Myometrial cell (primary cell): ENCODE results near the gene SPEM2. TPM values are rescaled to one million over a fixed set of nuclear protein-coding genes. Genes with fewer than 3 reads are reported as not detected.

Experiments used
- total RNA-seq: library from RNA; depleted of rRNA; stranded (reverse); fragments of >200 nt; gene quantifications from 2 replicates; pipeline ENCODE4 v1.2.3, GENCODE V29; 2015

The SPEM2 gene
- not detected in 2 replicates for total RNA-seq

DNA sequence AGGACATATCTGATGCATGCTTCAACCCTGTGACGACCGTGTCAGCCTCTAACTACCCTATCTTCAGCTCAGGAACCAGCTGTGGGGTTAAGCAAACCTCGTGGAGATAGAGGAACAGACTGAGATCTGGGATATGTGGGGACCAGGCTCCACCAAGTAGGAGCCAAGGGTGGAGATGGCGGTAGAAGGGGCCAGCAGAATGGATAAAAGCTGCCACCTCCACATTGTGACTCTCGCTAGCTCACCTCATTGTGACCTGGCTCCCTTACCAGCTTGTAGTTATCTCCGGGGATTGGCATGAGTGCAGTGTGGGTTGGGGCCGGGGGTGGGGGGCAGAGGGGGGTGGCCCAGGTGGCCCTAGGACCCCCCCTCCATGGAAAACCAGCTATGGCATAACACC lies at the start of gene SPEM2:
Gene SPEM2, plus strand, starts transcription at position 301 of the 400 bp plus-strand sequence. Its CDS starts 73 bp downstream, at position 374.

DNA sequence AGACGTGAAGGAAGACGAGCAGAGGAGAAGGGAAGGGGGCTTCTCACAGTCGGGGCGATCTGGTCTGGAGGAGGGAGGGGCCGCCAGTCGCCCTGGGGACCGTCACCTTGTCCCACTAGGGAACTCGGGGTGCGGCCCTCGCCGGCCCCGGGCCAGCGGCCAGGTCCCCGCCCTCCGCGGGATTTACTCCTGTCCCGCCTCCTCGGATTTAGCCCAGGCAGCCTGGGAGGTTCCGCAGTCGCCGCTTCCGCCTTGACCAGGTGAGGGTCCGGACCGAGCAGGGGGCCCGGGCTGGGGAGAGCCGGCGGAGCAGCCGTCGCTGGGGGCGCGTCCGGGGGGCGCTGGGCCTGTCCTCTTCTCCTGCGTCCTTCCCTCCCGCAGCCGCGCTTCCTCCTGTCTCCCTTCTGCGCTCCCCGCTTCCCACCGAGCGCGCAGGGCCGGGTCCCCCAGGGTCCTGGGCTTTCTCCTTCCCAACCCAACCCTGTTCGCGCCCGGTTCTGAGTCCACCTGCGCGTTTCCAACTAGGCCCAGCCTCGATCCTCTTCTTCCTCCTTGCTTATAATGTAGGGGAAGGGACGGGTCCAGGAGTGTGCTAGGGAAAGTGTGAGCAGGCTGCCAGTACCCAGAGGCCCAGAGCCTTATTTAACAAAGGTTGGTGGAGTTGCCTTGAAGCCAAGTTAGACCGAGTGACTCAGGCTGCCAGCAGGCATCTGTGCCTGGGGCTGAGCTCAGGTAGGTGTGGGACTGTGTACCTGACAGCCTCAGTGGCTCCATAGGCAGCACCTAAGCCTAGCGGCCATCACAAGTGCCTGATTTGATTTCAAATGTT lies 44.3 kb upstream of the SPEM2 start, which contains the start of gene TNK1:
Gene TNK1, plus strand, starts transcription at position 235 of the 829 bp plus-strand sequence. CDS start 1,838 bp downstream, outside the sequence.

DNA sequence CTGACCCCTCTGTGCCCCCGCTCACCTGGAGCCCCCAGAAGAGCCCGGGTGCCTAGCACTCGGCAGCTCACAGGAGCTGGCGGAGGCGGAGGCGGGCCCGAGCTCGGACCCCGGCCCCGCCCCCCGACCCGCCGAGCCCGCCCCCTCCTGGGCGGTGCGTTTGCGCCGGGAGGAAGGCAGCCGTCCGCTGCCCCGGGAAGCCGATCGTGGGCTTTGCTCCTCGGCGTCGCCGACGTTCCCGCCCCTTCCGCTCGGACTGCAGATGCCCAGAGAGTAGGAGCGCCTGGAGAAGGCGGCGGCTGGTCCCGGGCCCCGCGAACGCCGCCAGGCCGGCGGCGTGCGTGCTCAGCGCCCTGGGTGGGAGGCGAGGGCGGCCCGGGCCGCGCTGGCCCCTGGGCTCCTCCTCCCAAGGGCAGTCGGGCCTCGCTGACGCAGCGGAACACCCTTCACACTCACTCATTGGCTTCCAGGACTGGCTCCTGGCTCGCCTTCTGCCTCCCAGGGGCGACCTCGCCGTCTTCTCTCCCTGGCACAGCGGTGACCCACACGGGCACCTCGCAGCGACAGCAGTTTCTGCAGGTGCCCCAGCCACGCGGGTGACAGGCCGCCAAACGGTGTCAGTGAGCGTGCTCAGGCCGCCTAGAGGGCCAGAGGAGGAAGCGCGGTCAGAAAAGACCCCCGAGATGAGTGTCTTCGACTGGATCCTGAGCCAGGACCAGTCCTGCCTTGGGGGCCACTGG lies 30.8 kb upstream of the SPEM2 start, which contains the start of gene PLSCR3:
Gene PLSCR3, minus strand, starts transcription at position 74 of the 740 bp plus-strand sequence. CDS start 415 bp downstream, outside the sequence.

GRCh38 chr17:7403977-7404736 lies 21.3 kb upstream of the SPEM2 start, which contains the start of gene TMEM256:
Gene TMEM256 (minus strand): TSS chr17:7404097. CDS start chr17:7404084, 13 bp downstream.

DNA sequence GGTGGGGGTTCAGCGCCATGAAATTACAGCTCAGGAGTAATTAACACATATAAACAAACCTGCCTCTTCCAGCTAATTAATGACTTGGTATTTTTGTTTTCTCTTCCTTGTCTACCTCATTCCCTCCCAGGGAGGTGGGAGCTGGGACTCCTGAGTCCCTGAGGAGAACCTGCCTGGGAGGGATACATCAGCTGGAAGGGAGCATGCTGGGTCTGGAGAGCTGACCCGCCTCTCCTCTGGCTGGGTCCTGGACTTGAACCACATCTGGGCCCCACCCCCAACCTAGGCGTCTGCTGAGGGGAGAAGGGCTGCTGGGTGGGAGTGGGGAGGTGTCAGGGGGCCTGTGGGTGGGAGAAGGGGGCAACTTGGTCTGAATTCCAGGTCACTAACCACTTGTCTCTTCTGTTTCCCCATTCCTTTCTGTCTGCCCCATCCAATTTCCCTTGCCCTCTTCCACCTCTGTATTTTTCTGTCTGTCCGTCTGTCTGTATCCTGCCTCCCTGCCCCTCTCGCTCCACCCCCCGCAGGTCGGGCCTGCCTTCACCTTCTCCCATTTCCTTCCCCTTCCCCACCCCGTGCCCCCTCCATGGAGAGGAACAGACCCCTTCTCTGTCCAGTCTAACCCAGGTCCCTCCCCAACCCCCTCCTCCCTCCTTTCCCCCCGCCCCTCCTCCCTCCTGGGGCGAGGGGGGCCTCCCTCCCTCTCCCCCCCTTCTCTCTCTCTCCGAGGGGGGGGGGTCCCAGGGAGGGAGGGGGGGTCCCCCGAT lies 17.7 kb upstream of the SPEM2 start, which contains the start of gene NLGN2:
Gene NLGN2, plus strand, starts transcription at position 361 of the 767 bp plus-strand sequence. CDS start 411 bp downstream, outside the sequence.

GRCh38 chr17:7419819-7420610 lies 5.4 kb upstream of the SPEM2 start, which contains the start of gene SPEM1:
Gene SPEM1 (plus strand): TSS chr17:7420324. CDS start chr17:7420385, 61 bp downstream.

GRCh38 chr17:7428557-7428956 lies 3.1 kb downstream of the SPEM2 start, which contains the start of gene SPEM3:
Gene SPEM3 (plus strand): TSS chr17:7428857. CDS start chr17:7428903, 46 bp downstream.

DNA sequence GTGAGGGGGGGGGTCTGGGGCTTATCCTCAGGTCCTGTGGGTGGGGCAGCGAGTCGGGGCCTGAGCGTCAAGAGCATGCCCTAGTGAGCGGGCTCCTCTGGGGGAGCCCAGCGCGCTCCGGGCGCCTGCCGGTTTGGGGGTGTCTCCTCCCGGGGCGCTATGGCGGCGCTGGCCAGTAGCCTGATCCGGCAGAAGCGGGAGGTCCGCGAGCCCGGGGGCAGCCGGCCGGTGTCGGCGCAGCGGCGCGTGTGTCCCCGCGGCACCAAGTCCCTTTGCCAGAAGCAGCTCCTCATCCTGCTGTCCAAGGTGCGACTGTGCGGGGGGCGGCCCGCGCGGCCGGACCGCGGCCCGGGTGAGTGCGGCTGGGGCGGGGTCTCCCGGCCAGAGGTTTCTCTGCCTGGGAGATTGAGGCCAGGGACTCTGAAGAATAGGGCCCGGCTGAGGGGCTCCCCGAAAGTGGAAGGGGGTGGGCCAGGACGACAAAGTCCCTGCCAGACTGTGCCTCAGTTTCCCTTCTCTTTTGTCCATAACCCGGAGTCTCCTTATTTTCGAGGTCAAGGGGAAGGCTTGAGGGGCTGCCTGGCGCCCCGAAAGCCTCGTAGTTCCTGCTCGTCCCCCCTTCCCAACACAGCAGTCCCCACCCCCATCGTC lies 14.2 kb downstream of the SPEM2 start, which contains the start of gene FGF11:
Gene FGF11, plus strand, starts transcription at position 51 of the 651 bp plus-strand sequence. Its CDS starts 109 bp downstream, at position 160.

DNA sequence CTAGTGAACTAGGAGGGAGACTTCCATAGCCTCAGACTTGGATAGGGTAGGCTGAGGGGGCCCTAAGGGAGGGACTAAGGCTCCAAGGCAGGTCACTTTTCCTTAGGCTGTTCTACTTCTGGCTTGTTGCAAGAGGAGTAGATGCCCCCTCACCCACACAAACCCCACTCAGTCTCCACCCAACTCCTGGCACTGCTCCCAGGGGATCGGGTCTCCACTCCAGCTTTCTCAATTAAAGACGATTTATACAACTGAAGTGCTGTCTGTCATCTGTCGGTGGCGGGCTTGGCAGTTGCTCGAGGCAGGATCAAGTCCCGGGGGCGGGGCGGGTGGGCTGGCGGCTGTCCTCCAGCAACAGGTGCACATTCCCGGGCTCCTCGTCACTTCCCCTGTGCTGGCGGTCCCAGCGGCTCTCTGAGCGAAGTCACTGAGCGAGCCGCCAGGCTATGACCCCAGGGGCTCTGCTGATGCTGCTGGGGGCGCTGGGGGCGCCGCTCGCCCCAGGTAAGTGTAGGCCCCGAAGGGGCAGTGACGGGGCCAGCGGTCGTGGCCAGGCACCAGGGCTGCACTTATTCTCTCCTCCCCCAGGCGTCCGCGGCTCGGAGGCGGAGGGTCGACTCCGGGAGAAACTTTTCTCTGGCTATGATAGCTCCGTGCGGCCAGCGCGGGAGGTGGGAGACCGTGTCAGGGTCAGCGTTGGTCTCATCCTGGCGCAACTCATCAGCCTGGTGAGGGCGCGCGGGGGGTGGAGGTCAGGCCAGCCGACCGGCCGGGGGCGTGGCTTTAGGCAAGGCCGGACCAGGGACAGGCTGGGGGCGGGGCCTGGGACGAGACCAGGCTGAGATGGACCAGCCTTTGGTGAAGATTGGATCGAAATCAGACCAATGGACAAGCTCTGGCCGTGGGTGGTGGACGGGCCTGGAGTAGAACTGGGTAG lies 19.5 kb downstream of the SPEM2 start, which contains the start of gene CHRNB1:
Gene CHRNB1, plus strand, starts transcription at position 380 of the 937 bp plus-strand sequence. Its CDS starts 67 bp downstream, at position 447.

Other genes with a start within 250 kb of the SPEM2 start
- gene ASGR1, start 246.2 kb upstream of the SPEM2 start, total RNA-seq: 3.5 TPM in 1 of 2 replicates, not detected in the other
- gene DLG4, start 205.8 kb upstream of the SPEM2 start, total RNA-seq: 13.3 and 14.0 TPM in 2 replicates
- 227 and 236 TPM in 2 replicates for gene ACADVL, start 205.7 kb upstream of the SPEM2 start, total RNA-seq
- gene DVL2, start 191.1 kb upstream of the SPEM2 start, total RNA-seq: 57.9 and 59.5 TPM in 2 replicates
- gene PHF23, start 186.2 kb upstream of the SPEM2 start, total RNA-seq: 31.1 and 86.7 TPM in 2 replicates
- 153 and 283 TPM in 2 replicates for gene GABARAP, start 183.2 kb upstream of the SPEM2 start, total RNA-seq
- 45.3 and 48.7 TPM in 2 replicates for gene CTDNEP1, start 173.9 kb upstream of the SPEM2 start, total RNA-seq
- 38.6 and 43.2 TPM in 2 replicates for gene ELP5, start 173.4 kb upstream of the SPEM2 start, total RNA-seq
- 60.3 and 62.3 TPM in 2 replicates for gene CLDN7, start 163.1 kb upstream of the SPEM2 start, total RNA-seq
- gene SLC2A4, start 143.9 kb upstream of the SPEM2 start, total RNA-seq: not detected in 2 replicates
- gene YBX2, start 131.0 kb upstream of the SPEM2 start, total RNA-seq: not detected in 2 replicates
- gene EIF5A, start 118.0 kb upstream of the SPEM2 start, total RNA-seq: 986 and 1,002 TPM in 2 replicates
- gene GPS2, start 110.3 kb upstream of the SPEM2 start, total RNA-seq: 68.2 and 94.6 TPM in 2 replicates
- gene NEURL4, start 96.3 kb upstream of the SPEM2 start, total RNA-seq: 9.2 and 11.7 TPM in 2 replicates
- 0.71 and 2.3 TPM in 2 replicates for gene ACAP1, start 89.1 kb upstream of the SPEM2 start, total RNA-seq
- 15.6 and 17.5 TPM in 2 replicates for gene KCTD11, start 73.5 kb upstream of the SPEM2 start, total RNA-seq
- gene TMEM95, start 70.5 kb upstream of the SPEM2 start, total RNA-seq: not detected in 2 replicates
- gene TNK1, start 44.5 kb upstream of the SPEM2 start, total RNA-seq: 0.18 and 0.29 TPM in 2 replicates
- 60.4 and 85.3 TPM in 2 replicates for gene PLSCR3, start 31.1 kb upstream of the SPEM2 start, total RNA-seq
- gene TMEM256, start 21.5 kb upstream of the SPEM2 start, total RNA-seq: 160 and 240 TPM in 2 replicates
- gene NLGN2, start 17.8 kb upstream of the SPEM2 start, total RNA-seq: 18.3 and 20.2 TPM in 2 replicates
- not detected in 2 replicates for gene SPEM1, start 5.3 kb upstream of the SPEM2 start, total RNA-seq
- not detected in 2 replicates for gene SPEM3, start 3.2 kb downstream of the SPEM2 start, total RNA-seq
- gene TMEM102, start 9.8 kb downstream of the SPEM2 start, total RNA-seq: 1.7 and 3.4 TPM in 2 replicates
- 0.29 and 1.1 TPM in 2 replicates for gene FGF11, start 13.9 kb downstream of the SPEM2 start, total RNA-seq
- 3.5 and 7.1 TPM in 2 replicates for gene CHRNB1, start 19.4 kb downstream of the SPEM2 start, total RNA-seq
- 23.2 and 24.2 TPM in 2 replicates for gene ZBTB4, start 54.0 kb downstream of the SPEM2 start, total RNA-seq
- gene SLC35G6, start 55.8 kb downstream of the SPEM2 start, total RNA-seq: not detected in 2 replicates
- gene POLR2A, start 58.8 kb downstream of the SPEM2 start, total RNA-seq: 44.7 and 56.2 TPM in 2 replicates
- gene TNFSF12, start 123.4 kb downstream of the SPEM2 start, total RNA-seq: 30.6 and 36.5 TPM in 2 replicates
- 0.53 and 6.1 TPM in 2 replicates for gene TNFSF13, start 133.1 kb downstream of the SPEM2 start, total RNA-seq
- 71.2 and 76.1 TPM in 2 replicates for gene SENP3, start 136.3 kb downstream of the SPEM2 start, total RNA-seq
- 47.6 and 49.6 TPM in 2 replicates for gene CD68, start 154.0 kb downstream of the SPEM2 start, total RNA-seq
- gene MPDU1, start 158.2 kb downstream of the SPEM2 start, total RNA-seq: 280 and 394 TPM in 2 replicates
- gene SOX15, start 164.5 kb downstream of the SPEM2 start, total RNA-seq: 2.5 TPM in 1 of 2 replicates, not detected in the other
- gene FXR2, start 189.3 kb downstream of the SPEM2 start, total RNA-seq: 38.8 and 64.9 TPM in 2 replicates
- 43.4 and 46.1 TPM in 2 replicates for gene SAT2, start 202.2 kb downstream of the SPEM2 start, total RNA-seq
- gene SHBG, start 204.5 kb downstream of the SPEM2 start, total RNA-seq: 11.8 TPM in 1 of 2 replicates, not detected in the other
- gene ATP1B2, start 225.3 kb downstream of the SPEM2 start, total RNA-seq: not detected in 2 replicates